ENCODE data around the gene COL6A3. TPM values are rescaled to one million over a fixed set of nuclear protein-coding genes. Genes with fewer than 3 reads are reported as not detected.

Gene COL6A3
- total RNA-seq, 4 donors from 2014 or later, result 105 to 712 (median 274) TPM

DNA sequence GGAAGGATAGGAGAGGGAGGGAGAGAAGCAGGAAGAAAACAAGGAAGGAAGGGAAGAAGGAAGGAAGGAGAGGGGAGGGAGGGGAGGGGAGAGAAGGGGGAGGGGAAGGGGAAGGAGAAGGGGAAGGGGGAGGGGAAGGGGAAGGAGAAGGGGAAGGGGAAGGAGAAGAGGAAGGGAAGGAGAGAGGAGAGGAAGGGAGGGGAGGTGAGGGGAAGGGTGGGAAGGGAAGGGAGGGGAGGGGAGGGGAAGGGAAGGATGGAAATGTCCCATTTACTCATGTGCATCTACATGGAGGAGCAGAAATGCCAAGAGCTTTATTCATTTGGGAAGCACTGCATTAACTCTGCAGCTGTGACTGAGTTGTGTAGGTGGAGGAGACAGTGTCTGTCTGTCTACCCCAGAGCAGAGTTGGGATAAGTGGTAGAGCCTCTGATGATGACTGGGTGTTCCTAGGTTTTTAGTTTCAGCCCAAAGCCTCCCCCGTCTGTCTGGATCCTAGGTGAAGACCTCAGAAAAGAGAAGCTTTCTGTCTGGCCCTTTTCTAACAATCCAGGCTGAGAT is 131.3 kb downstream of the COL6A3 start:
- ATAC-seq (ENCODE audit: low FRiP score) (no peak), DNase-seq (ENCODE audit: low spot score) (no peak)
- TF ChIP-seq, protein P1, sequence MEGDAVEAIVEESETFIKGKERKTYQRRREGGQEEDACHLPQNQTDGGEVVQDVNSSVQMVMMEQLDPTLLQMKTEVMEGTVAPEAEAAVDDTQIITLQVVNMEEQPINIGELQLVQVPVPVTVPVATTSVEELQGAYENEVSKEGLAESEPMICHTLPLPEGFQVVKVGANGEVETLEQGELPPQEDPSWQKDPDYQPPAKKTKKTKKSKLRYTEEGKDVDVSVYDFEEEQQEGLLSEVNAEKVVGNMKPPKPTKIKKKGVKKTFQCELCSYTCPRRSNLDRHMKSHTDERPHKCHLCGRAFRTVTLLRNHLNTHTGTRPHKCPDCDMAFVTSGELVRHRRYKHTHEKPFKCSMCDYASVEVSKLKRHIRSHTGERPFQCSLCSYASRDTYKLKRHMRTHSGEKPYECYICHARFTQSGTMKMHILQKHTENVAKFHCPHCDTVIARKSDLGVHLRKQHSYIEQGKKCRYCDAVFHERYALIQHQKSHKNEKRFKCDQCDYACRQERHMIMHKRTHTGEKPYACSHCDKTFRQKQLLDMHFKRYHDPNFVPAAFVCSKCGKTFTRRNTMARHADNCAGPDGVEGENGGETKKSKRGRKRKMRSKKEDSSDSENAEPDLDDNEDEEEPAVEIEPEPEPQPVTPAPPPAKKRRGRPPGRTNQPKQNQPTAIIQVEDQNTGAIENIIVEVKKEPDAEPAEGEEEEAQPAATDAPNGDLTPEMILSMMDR (IDR thresholded peaks at IDR 0.05), result no peak

DNA sequence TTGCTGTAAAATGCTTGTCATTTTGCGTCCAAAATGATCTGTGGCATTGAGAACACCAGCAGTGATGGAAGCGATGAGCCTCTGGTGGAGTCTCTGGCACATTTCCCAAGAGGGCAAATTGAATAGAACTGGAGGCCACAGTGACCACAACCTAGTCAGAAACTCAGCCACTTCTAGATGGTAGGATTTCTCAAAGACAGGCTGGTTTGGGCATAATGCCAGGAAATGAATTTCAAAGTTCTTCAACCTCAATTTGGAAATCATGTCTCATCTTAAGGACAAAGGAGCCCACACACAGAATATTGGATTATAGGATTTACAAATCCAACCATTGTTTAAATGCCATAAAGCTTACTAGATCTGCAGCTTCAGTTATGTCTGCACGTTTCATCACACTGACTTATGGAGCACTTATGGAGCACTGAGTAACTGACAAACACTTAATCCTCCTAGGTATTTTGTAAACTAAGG is 132.1 kb downstream of the COL6A3 start:
- no peak for ATAC-seq (ENCODE audit: low FRiP score)
- TF ChIP-seq, protein P1 (IDR thresholded peaks at IDR 0.05), result no peak
- DNase-seq (ENCODE audit: low spot score), result no peak

DNA sequence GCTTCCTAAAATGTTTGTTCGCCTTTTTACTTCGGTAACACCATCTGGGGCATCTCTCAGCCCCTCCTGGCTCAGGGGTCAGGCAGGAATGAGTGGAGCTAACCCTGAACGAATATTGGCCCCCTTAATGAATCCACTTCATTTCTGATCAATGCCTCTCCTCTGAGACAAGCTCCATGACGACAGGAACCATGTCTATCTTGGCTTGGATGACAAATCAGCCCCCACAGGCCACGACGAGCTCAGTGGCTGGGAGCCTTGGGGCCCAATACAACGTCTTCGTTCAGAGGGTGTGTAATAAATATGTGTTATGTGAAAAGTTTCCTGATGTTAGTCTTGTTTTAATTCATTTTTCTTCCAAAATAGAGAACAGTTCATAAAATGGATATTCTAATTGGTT is 133.0 kb downstream of the COL6A3 start:
- TF ChIP-seq, protein P1 (IDR thresholded peaks at IDR 0.05), result no peak
- ATAC-seq (ENCODE audit: low FRiP score) (no peak), DNase-seq (ENCODE audit: low spot score) (no peak)

DNA sequence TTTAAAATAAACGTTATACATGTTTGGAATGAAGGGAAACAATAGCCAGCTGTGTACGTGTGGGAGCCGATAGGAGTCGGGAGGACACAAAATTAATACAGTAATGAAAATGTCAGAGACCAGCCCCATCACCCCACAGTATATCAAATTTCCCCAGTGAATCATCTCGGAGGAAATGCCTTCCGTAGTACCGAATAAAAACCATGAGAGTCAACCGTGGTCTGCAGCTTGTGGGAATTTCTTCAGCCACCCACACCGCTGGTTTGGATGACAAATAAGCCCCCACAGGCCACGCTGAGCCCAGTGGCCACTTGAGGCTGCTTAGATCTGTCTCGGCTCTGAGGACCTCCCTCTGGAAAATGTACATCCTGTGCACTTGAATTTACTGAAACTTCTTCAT is 133.7 kb downstream of the COL6A3 start:
- TF ChIP-seq, protein P1 (IDR thresholded peaks at IDR 0.05), result no peak
- no peak for ATAC-seq (ENCODE audit: low FRiP score)
- no peak for DNase-seq (ENCODE audit: low spot score)

DNA sequence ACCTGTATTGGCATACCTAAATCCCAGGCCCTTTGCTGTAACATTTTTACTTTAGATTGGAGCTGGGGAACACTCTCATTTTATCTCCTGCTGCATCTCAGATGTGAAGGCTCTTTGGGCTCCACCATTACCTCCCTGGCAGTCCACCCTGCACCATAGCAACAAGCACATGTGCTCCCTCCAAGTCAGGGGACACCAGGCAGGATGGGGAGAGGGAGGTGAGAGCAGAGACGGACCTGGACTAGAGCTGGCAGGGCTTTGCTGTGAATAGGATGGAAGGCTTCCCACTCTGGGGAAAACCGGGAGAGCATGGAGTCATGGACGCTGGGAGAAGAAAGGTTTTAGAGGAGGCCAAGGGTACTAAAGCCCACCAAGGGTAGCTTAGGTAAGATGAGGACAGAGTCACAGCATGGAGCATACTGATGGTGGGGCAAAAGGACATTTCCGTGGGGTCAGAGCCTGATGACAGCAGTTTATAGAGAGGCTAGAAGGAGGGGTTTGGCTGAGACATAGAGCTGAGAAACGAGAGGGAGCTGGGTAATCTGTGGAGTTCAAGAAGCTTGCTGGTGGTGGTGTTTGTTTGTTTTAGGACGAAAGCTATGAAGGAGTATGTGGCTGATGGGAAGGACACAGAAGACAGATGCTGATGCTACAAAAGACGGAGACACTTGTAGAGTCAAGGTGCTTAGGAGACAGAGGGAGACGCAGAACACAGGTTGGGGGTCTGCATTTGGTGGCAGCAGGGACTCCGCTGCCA is 134.8 kb downstream of the COL6A3 start:
- ATAC-seq (ENCODE audit: low FRiP score) (no peak), DNase-seq (ENCODE audit: low spot score) (no peak)
- TF ChIP-seq, protein P1 (IDR thresholded peaks at IDR 0.05), result no peak

DNA sequence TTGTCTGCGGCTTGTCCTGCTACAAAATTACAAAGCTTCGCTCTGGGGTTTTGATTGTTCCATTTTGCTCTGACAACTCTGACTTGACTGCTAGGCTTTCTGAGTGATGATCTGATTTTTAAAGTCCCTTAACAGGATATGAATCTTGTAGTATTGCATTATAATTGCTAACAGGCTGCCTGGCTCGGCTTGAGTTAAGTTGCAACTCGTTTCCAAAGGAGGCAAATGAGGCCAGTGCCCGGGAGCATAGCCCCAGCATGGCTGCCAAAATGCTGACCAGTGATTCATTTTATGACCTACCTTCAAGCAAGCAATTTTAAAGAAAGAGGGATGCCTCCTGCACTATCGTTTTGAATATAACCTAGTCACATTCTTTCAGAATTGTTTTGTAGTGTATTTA is 135.4 kb downstream of the COL6A3 start:
- ATAC-seq (ENCODE audit: low FRiP score) (peak; percentile 70), DNase-seq (ENCODE audit: low spot score) (no peak)
- TF ChIP-seq, protein P1 (IDR thresholded peaks at IDR 0.05), result no peak

All from omental fat pad (tissue), 4 donors.